Measurements from ENCODE around the gene MSANTD4. TPM values are rescaled to one million over a fixed set of nuclear protein-coding genes. Genes with fewer than 3 reads are reported as not detected.

Gene MSANTD4
- polyA plus RNA-seq, 1 donor (not counting 4 experiments of a cell fraction or from before 2014, with no cell fraction given) = 10.6 TPM

DNA sequence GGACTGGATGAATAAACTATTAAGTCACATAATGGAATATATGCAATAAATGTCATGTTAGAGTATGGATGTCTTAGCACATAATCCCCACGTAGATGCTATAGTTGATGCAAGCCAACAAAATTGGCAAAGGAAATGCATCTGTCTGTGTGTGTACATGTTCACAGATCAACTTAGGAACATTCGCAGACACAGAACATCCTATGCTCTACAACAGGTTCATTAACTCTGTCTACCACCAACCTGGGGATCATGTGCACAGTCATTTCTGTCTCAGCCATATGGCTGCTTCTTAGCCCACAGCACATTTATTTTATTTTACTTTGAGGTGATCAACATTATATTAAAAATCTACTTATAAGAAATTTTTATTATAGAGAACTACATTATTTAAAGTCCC, 4.9 kb downstream of the MSANTD4 start:
- Histone ChIP-seq H3K9ac (ENCODE audit: control insufficient read depth, extremely low read depth, insufficient read depth, low read length) (no peak overlapping the region), H3K4me3 (ENCODE audit: control insufficient read depth in 2 of 3, extremely low read depth in 1 of 3, insufficient read depth in 2 of 3, low read depth in 1 of 3, low read length in 3 of 3) (no peak overlapping the region), H3K79me2 (ENCODE audit: control insufficient read depth, insufficient read depth, low read length) (peaks cover 45% of the 10 kb centered on the region), H4K20me1 (ENCODE audit: control insufficient read depth, extremely low read depth, insufficient read depth, low read length) (no peaks in the 10 kb centered on the region), H3K4me2 (ENCODE audit: control insufficient read depth, extremely low read depth, insufficient read depth, low read depth, low read length) (no peak overlapping the region), H3K27me3 (ENCODE audit: control insufficient read depth, extremely low read depth, insufficient read depth, low read length) (no peaks in the 10 kb centered on the region), H3K9me3 (ENCODE audit: control insufficient read depth, low read depth, low read length) (no peaks in the 10 kb centered on the region), H3K9me1 (ENCODE audit: control insufficient read depth, extremely low read depth, insufficient read depth, low read length) (no peaks in the 10 kb centered on the region), H2AFZ (ENCODE audit: control insufficient read depth, low read length) (no peak overlapping the region), H3K36me3 (ENCODE audit: control insufficient read depth in 2 of 2, extremely low read depth in 1 of 2, insufficient read depth in 2 of 2, low read length in 2 of 2) (peaks cover 0 to 2% of the 10 kb centered on the region in 2 experiments), H3K27ac (ENCODE audit: control insufficient read depth, insufficient read depth, low read length) (no peak overlapping the region), H3K4me1 (ENCODE audit: control insufficient read depth, extremely low read depth, insufficient read depth, low read length) (peaks cover 19% of the 10 kb centered on the region)
- DNase-seq (ENCODE audit: low read depth, low spot score) (no peak), FAIRE-seq (no peak)
- dilution Hi-C loops (cut with MboI; ENCODE audit: extremely low pct_ligation_motif_present, low sequenced_read_pairs) = no loop called here
- TF ChIP-seq, protein P1, sequence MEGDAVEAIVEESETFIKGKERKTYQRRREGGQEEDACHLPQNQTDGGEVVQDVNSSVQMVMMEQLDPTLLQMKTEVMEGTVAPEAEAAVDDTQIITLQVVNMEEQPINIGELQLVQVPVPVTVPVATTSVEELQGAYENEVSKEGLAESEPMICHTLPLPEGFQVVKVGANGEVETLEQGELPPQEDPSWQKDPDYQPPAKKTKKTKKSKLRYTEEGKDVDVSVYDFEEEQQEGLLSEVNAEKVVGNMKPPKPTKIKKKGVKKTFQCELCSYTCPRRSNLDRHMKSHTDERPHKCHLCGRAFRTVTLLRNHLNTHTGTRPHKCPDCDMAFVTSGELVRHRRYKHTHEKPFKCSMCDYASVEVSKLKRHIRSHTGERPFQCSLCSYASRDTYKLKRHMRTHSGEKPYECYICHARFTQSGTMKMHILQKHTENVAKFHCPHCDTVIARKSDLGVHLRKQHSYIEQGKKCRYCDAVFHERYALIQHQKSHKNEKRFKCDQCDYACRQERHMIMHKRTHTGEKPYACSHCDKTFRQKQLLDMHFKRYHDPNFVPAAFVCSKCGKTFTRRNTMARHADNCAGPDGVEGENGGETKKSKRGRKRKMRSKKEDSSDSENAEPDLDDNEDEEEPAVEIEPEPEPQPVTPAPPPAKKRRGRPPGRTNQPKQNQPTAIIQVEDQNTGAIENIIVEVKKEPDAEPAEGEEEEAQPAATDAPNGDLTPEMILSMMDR (optimal IDR thresholded peaks at IDR 0.05 in 1 of 3, IDR thresholded peaks at IDR 0.05 in 1 of 3, conservative IDR thresholded peaks at IDR 0.05 in 1 of 3; ENCODE audit: extremely low read depth in 1 of 3, insufficient read depth in 2 of 3, low read length in 3 of 3) = no peak
- no peak for TF ChIP-seq EZH2 (IDR thresholded peaks at IDR 0.05; ENCODE audit: low read length)

- no peak for DNase-seq (ENCODE audit: low read depth, low spot score)
- Histone ChIP-seq H3K4me1 (ENCODE audit: control insufficient read depth, extremely low read depth, insufficient read depth, low read length) (peaks cover 9% of the 10 kb centered on the region), H3K4me3 (ENCODE audit: control insufficient read depth in 2 of 3, extremely low read depth in 1 of 3, insufficient read depth in 2 of 3, low read depth in 1 of 3, low read length in 3 of 3) (no peak overlapping the region), H3K36me3 (ENCODE audit: control insufficient read depth in 2 of 2, extremely low read depth in 1 of 2, insufficient read depth in 2 of 2, low read length in 2 of 2) (peaks cover 0 to 3% of the 10 kb centered on the region in 2 experiments), H3K79me2 (ENCODE audit: control insufficient read depth, insufficient read depth, low read length) (peaks cover 30% of the 10 kb centered on the region), H2AFZ (ENCODE audit: control insufficient read depth, low read length) (no peak overlapping the region), H3K9ac (ENCODE audit: control insufficient read depth, extremely low read depth, insufficient read depth, low read length) (no peak overlapping the region), H3K9me1 (ENCODE audit: control insufficient read depth, extremely low read depth, insufficient read depth, low read length) (no peaks in the 10 kb centered on the region), H4K20me1 (ENCODE audit: control insufficient read depth, extremely low read depth, insufficient read depth, low read length) (no peaks in the 10 kb centered on the region), H3K27me3 (ENCODE audit: control insufficient read depth, extremely low read depth, insufficient read depth, low read length) (no peaks in the 10 kb centered on the region), H3K9me3 (ENCODE audit: control insufficient read depth, low read depth, low read length) (no peaks in the 10 kb centered on the region), H3K4me2 (ENCODE audit: control insufficient read depth, extremely low read depth, insufficient read depth, low read depth, low read length) (no peak overlapping the region), H3K27ac (ENCODE audit: control insufficient read depth, insufficient read depth, low read length) (no peak overlapping the region)
- FAIRE-seq = no peak
- TF ChIP-seq, protein P1 (optimal IDR thresholded peaks at IDR 0.05 in 1 of 3, IDR thresholded peaks at IDR 0.05 in 1 of 3, conservative IDR thresholded peaks at IDR 0.05 in 1 of 3; ENCODE audit: extremely low read depth in 1 of 3, insufficient read depth in 2 of 3, low read length in 3 of 3) = no peak
- TF ChIP-seq EZH2 (IDR thresholded peaks at IDR 0.05; ENCODE audit: low read length) = no peak
- dilution Hi-C loops (cut with MboI; ENCODE audit: extremely low pct_ligation_motif_present, low sequenced_read_pairs) = no loop called here
These were observed 7.0 kb downstream of the MSANTD4 start for GRCh38 chr11:106015066-106015465.
